HCT116 (cell line): ENCODE results near the gene FCN1. TPM values are rescaled to one million over a fixed set of nuclear protein-coding genes. Genes with fewer than 3 reads are reported as not detected.

Experiments used
- ATAC-seq: fragments of 200-7000 bp; cut with Tn5 transposase; 2 replicates; pipeline ENCODE4 v1.9.1; 2020; ENCODE audit warnings: mild to moderate bottlenecking, moderate library complexity
- BruUV-seq: library from RNA; stranded (reverse); fragments of 400-500 nt; replicated peaks from 2 replicates; lab custom pipeline; 2021; lab: Mats Ljungman, UMichigan
- CTCF ChIA-PET: fragments of 300-600 bp; sonication (Branson Sonifier 250); formaldehyde crosslinking; loops from one replicate; lab custom pipeline; 2021; ENCODE audit warnings: antibody characterized with exemption; lab: Charles Lee
- POLR2A ChIA-PET: fragments of 300-600, 350-600 bp; sonication (Branson Sonifier 250); formaldehyde crosslinking; loops from one replicate; lab custom pipeline; 2021; ENCODE audit warnings: antibody characterized with exemption; lab: Charles Lee
- RAD21 ChIA-PET, 2 experiments: fragments of 300-600 bp; sonication (Branson Sonifier 250); formaldehyde crosslinking; loops; one replicate each; lab custom pipeline; 2023; ENCODE audit warnings: low total read pairs in 2 of 2; ENCODE audit not compliant: uncharacterized antibody in 2 of 2, unreplicated experiment in 2 of 2, low non-redundant PET in 1 of 2; lab: Charles Lee
- DNase-seq: peaks from one replicate; pipeline ENCODE4 v3.0.0-alpha.2; 2010; ENCODE audit warnings: low read depth, low spot score
- H2AFZ ChIP-seq: fragments of 200-600 bp; shearing (Covaris generic), sonication (generic); 2 replicates; pipeline ENCODE4 v1.6.1; 2017; ENCODE audit warnings: low read depth, mixed run types, mixed read lengths, antibody characterized with exemption, low read length; ENCODE audit not compliant: poor library complexity, severe bottlenecking
- H3K27ac ChIP-seq: 2 replicates; pipeline ENCODE4 v1.5.1; 2012; ENCODE audit warnings: low read depth, low read length
- H3K27me3 ChIP-seq: fragments of 200-600 bp; sonication (generic); 2 replicates; pipeline ENCODE4 v1.6.1; 2016; ENCODE audit warnings: mixed run types, low read length, mixed read lengths; ENCODE audit not compliant: insufficient read depth
- H3K36me3 ChIP-seq, 2 experiments: fragments of 200-500 bp in 1 of 2; fragments of 200-600 bp in 1 of 2; sonication (Bioruptor generic) in 1 of 2; sonication (generic) in 1 of 2; 2 replicates each; pipeline versions ENCODE4 v1.5.1 to v1.6.1; 2014 to 2016; ENCODE audit warnings: low read length in 2 of 2, inconsistent platforms in 1 of 2, mixed read lengths in 1 of 2, mixed run types in 1 of 2; ENCODE audit not compliant: insufficient read depth in 2 of 2, control insufficient read depth in 1 of 2
- H3K4me1 ChIP-seq, 2 experiments: fragments of 200-600 bp in 1 of 2; sonication (generic) in 1 of 2; 2 replicates each; pipeline versions ENCODE4 v1.5.1 to v1.6.1; 2012 to 2017; ENCODE audit warnings: low read length in 2 of 2, inconsistent platforms in 1 of 2, mild to moderate bottlenecking in 1 of 2, mixed read lengths in 1 of 2, mixed run types in 1 of 2, moderate library complexity in 1 of 2; ENCODE audit not compliant: insufficient read depth in 2 of 2, control insufficient read depth in 1 of 2
- H3K4me2 ChIP-seq: fragments of 200-600 bp; sonication (generic); 2 replicates; pipeline ENCODE4 v1.6.1; 2017; ENCODE audit warnings: mixed run types, low read length, mixed read lengths
- H3K4me3 ChIP-seq, 2 experiments: fragments of 200-600 bp in 1 of 2; sonication (generic) in 1 of 2; replicated peaks in 1 of 2; 2 replicates each; pipeline ENCODE4 v1.5.1; 2011 to 2016; ENCODE audit warnings: low read length in 2 of 2, control low read depth in 1 of 2, low read depth in 1 of 2, mild to moderate bottlenecking in 1 of 2, mixed read lengths in 1 of 2, mixed run types in 1 of 2
- H3K79me2 ChIP-seq: fragments of 200-600 bp; sonication (generic); 2 replicates; pipeline ENCODE4 v1.6.1; 2017; ENCODE audit warnings: mild to moderate bottlenecking, mixed run types, low read length, moderate library complexity, mixed read lengths; ENCODE audit not compliant: insufficient read depth
- H3K9ac ChIP-seq: fragments of 200-600 bp; sonication (generic); 2 replicates; pipeline ENCODE4 v1.6.1; 2016; ENCODE audit warnings: low read length, mixed read lengths
- H3K9me2 ChIP-seq: fragments of 200-600 bp; sonication (generic), shearing (Covaris generic); 2 replicates; pipeline ENCODE4 v1.6.1; 2017; ENCODE audit warnings: mixed run types, mild to moderate bottlenecking, moderate library complexity; ENCODE audit not compliant: insufficient read depth
- H3K9me3 ChIP-seq, 2 experiments: fragments of 200-500 bp in 1 of 2; fragments of 200-600 bp in 1 of 2; sonication (Bioruptor generic) in 1 of 2; sonication (generic) in 1 of 2; 2 replicates each; pipeline ENCODE4 v1.6.1; 2014 to 2017; ENCODE audit warnings: low read length in 2 of 2, mixed read lengths in 2 of 2, inconsistent platforms in 1 of 2, low read depth in 1 of 2, mild to moderate bottlenecking in 1 of 2, mixed run types in 1 of 2, moderate library complexity in 1 of 2; ENCODE audit not compliant: control insufficient read depth in 1 of 2, insufficient read depth in 1 of 2
- H4K20me1 ChIP-seq: fragments of 200-600 bp; sonication (generic), shearing (Covaris generic); 2 replicates; pipeline ENCODE4 v1.6.1; 2017; ENCODE audit warnings: mixed run types, mild to moderate bottlenecking, moderate library complexity; ENCODE audit not compliant: insufficient read depth
- ATF3 ChIP-seq: IDR thresholded peaks from 2 replicates; pipeline ENCODE4 v1.6.1; 2012
- CEBPB ChIP-seq: IDR thresholded peaks from 2 replicates; pipeline ENCODE4 v1.6.1; 2012; ENCODE audit warnings: low read depth
- CTCF ChIP-seq, 3 experiments: fragments of 200-600 bp in 1 of 3; sonication (generic) in 1 of 3; IDR thresholded peaks in 2 of 3; conservative IDR thresholded peaks in 1 of 3; 2 replicates each; pipeline ENCODE4 v1.5.1; 2012 to 2017; ENCODE audit warnings: low read depth in 2 of 3, low read length in 2 of 3, antibody characterized with exemption in 1 of 3, borderline replicate concordance in 1 of 3, control low read depth in 1 of 3, mild to moderate bottlenecking in 1 of 3, mixed read lengths in 1 of 3, mixed run types in 1 of 3, moderate library complexity in 1 of 3; ENCODE audit not compliant: insufficient read depth in 1 of 3
- EGR1 ChIP-seq: IDR thresholded peaks from 2 replicates; pipeline ENCODE4 v1.6.1; 2012; ENCODE audit warnings: low read depth
- EZH2 ChIP-seq: fragments of 200-600 bp; sonication (generic); IDR thresholded peaks from 2 replicates; pipeline ENCODE4 v1.6.1; 2017; ENCODE audit warnings: antibody characterized with exemption, mixed run types
- FOSL1 ChIP-seq: IDR thresholded peaks from 2 replicates; pipeline ENCODE4 v1.6.1; 2012; ENCODE audit warnings: low read depth
- JUND ChIP-seq: IDR thresholded peaks from 2 replicates; pipeline ENCODE4 v1.6.1; 2012
- POLR2A ChIP-seq: IDR thresholded peaks from 2 replicates; pipeline ENCODE4 v1.7.0; 2011; ENCODE audit warnings: borderline replicate concordance; ENCODE audit not compliant: insufficient read depth, insufficient read length; ENCODE audit errors: extremely low read depth
- SIN3A ChIP-seq: IDR thresholded peaks from 2 replicates; pipeline ENCODE4 v1.6.1; 2012; ENCODE audit warnings: low read depth
- SP1 ChIP-seq: IDR thresholded peaks from 2 replicates; pipeline ENCODE4 v1.6.1; 2012; ENCODE audit warnings: low read depth
- TCF7L2 ChIP-seq: IDR thresholded peaks from 2 replicates; pipeline ENCODE4 v1.7.0; 2011; ENCODE audit warnings: borderline replicate concordance, inconsistent platforms; ENCODE audit not compliant: insufficient read depth, insufficient read length; ENCODE audit errors: extremely low read depth
- ZFX ChIP-seq: fragments of 450-650 bp; IDR thresholded peaks from 2 replicates; pipeline ENCODE4 v1.6.1; 2017
- ZNF274 ChIP-seq: fragments of 200-500 bp; sonication (Bioruptor generic); IDR thresholded peaks from 2 replicates; pipeline ENCODE4 v1.6.1; 2014; ENCODE audit warnings: mild to moderate bottlenecking, low read depth, low read length, inconsistent platforms
- intact Hi-C: fragments of 100-400 bp; cut with micrococcal nuclease; formaldehyde crosslinking; loops from 2 replicates; pipeline ENCODE4 v1.10.0; 2022
- total RNA-seq: library from RNA; stranded (reverse); gene quantifications from one replicate; pipeline ENCODE4 v1.2.1, GENCODE V29; 2021; ENCODE audit not compliant: unreplicated experiment

The FCN1 gene
- total RNA-seq, 1 experiment from 2014 or later = not detected

GRCh38 chr9:134950386-134951210 is 32.9 kb upstream of the FCN1 start (continued):
- no peak for TF ChIP-seq ATF3
- TF ChIP-seq SIN3A = no peak
- TF ChIP-seq SP1 = no peak
- TF ChIP-seq EZH2 = no peak
- no peak for TF ChIP-seq FOSL1
- TF ChIP-seq JUND = no peak

GRCh38 chr9:134949681-134950385 is 32.1 kb upstream of the FCN1 start:
- Histone ChIP-seq H3K36me3 (no peaks in the 10 kb centered on the region), H3K27me3 (peaks cover 14% of the 10 kb centered on the region), H2AFZ (no peak overlapping the region), H3K9ac (no peak overlapping the region), H3K79me2 (no peaks in the 10 kb centered on the region), H3K9me3 (no peaks in the 10 kb centered on the region), H3K27ac (no peak overlapping the region), H3K4me3 (no peak overlapping the region), H3K4me2 (no peak overlapping the region), H3K4me1 (no peaks in the 10 kb centered on the region), H4K20me1 (no peaks in the 10 kb centered on the region), H3K9me2 (no peaks in the 10 kb centered on the region)
- ChIA-PET POLR2A (no interaction called here), CTCF (no interaction called here), RAD21 (no interaction called here)
- intact Hi-C loops = no loop called here
- TF ChIP-seq TCF7L2 (no peak), SP1 (no peak), ZFX (no peak), ZNF274 (no peak), ATF3 (no peak), JUND (no peak), POLR2A (no peak), CEBPB (no peak), EGR1 (no peak), CTCF (IDR thresholded peaks at IDR 0.05 in 2 of 3, conservative IDR thresholded peaks at IDR 0.05 in 1 of 3; ENCODE audit: borderline replicate concordance in 1 of 3, insufficient read depth in 1 of 3, low read depth in 2 of 3, low read length in 2 of 3) (no peak)
- ATAC-seq (no peak), DNase-seq (no peak)
- no TSS peak for BruUV-seq
